H9 (cell line): ENCODE results near the gene GNG3. TPM values are rescaled to one million over a fixed set of nuclear protein-coding genes. Genes with fewer than 3 reads are reported as not detected.
A peak's percentile ranks its signal among the peaks of the same experiment; 100 is the strongest.

Experiments used
- DNase-seq: peaks from one replicate; pipeline ENCODE4 v3.0.0-alpha.2; 2017
- H2AFZ ChIP-seq: one replicate; pipeline ENCODE4 v1.6.1; 2013; ENCODE audit warnings: mild to moderate bottlenecking, low read length, control low read depth, moderate library complexity
- H2AK5ac ChIP-seq: 2 replicates; pipeline ENCODE4 v1.6.1; 2013; ENCODE audit warnings: low read length, control low read depth, mixed read lengths; ENCODE audit not compliant: insufficient read length
- H2BK120ac ChIP-seq: one replicate; pipeline ENCODE4 v1.6.1; 2013; ENCODE audit warnings: low read depth, mild to moderate bottlenecking, low read length, control low read depth, inconsistent platforms; ENCODE audit not compliant: poor library complexity, severe bottlenecking
- H2BK12ac ChIP-seq: 2 replicates; pipeline ENCODE4 v1.6.1; 2013; ENCODE audit warnings: low read length, control low read depth, mixed read lengths, low read depth; ENCODE audit not compliant: insufficient read length
- H2BK15ac ChIP-seq: 2 replicates; pipeline ENCODE4 v1.6.1; 2013; ENCODE audit warnings: low read depth, low read length, control low read depth
- H2BK20ac ChIP-seq: one replicate; pipeline ENCODE4 v1.6.1; 2013; ENCODE audit warnings: low read depth, mild to moderate bottlenecking, low read length, control low read depth, inconsistent platforms; ENCODE audit not compliant: poor library complexity, severe bottlenecking
- H2BK5ac ChIP-seq: 2 replicates; pipeline ENCODE4 v1.6.1; 2013; ENCODE audit warnings: low read length, control low read depth, mixed read lengths; ENCODE audit not compliant: insufficient read length
- H3K14ac ChIP-seq: 2 replicates; pipeline ENCODE4 v1.6.1; 2013; ENCODE audit warnings: low read length, control low read depth; ENCODE audit not compliant: insufficient read depth
- H3K18ac ChIP-seq: 2 replicates; pipeline ENCODE4 v1.6.1; 2013; ENCODE audit warnings: low read depth, mild to moderate bottlenecking, mixed read lengths, low read length, control low read depth; ENCODE audit not compliant: insufficient read length
- H3K23ac ChIP-seq: 2 replicates; pipeline ENCODE4 v1.6.1; 2013; ENCODE audit warnings: low read length, control low read depth, mixed read lengths, low read depth; ENCODE audit not compliant: insufficient read length
- H3K23me2 ChIP-seq: 2 replicates; pipeline ENCODE4 v1.6.1; 2013; ENCODE audit warnings: low read depth, mild to moderate bottlenecking, mixed read lengths, low read length, control low read depth; ENCODE audit not compliant: insufficient read length, poor library complexity, severe bottlenecking
- H3K27ac ChIP-seq: 2 replicates; pipeline ENCODE4 v1.5.1; 2013; ENCODE audit warnings: low read length, control low read depth, mixed read lengths, low read depth; ENCODE audit not compliant: insufficient read length
- H3K27me3 ChIP-seq: 2 replicates; pipeline ENCODE4 v1.6.1; 2013; ENCODE audit warnings: low read length, control low read depth, inconsistent platforms; ENCODE audit not compliant: insufficient read depth
- H3K4ac ChIP-seq: 2 replicates; pipeline ENCODE4 v1.6.1; 2013; ENCODE audit warnings: low read depth, mild to moderate bottlenecking, control low read depth, inconsistent platforms, low read length, moderate library complexity
- H3K4me1 ChIP-seq: 2 replicates; pipeline ENCODE4 v1.6.1; 2013; ENCODE audit warnings: low read length, control low read depth, inconsistent platforms; ENCODE audit not compliant: insufficient read depth
- H3K4me2 ChIP-seq: 2 replicates; pipeline ENCODE4 v1.6.1; 2013; ENCODE audit warnings: low read length, control low read depth, mixed read lengths; ENCODE audit not compliant: insufficient read length, insufficient read depth
- H3K56ac ChIP-seq: 2 replicates; pipeline ENCODE4 v1.6.1; 2013; ENCODE audit warnings: low read depth, mild to moderate bottlenecking, mixed read lengths, low read length, control low read depth; ENCODE audit not compliant: insufficient read length
- H3K79me1 ChIP-seq: 2 replicates; pipeline ENCODE4 v1.6.1; 2013; ENCODE audit warnings: low read depth, mild to moderate bottlenecking, moderate library complexity, low read length, control low read depth, inconsistent platforms; ENCODE audit not compliant: insufficient read depth, poor library complexity, severe bottlenecking
- H3K79me2 ChIP-seq: 2 replicates; pipeline ENCODE4 v1.6.1; 2013; ENCODE audit warnings: low read length, control low read depth, inconsistent platforms; ENCODE audit not compliant: insufficient read depth
- H3K9ac ChIP-seq: 2 replicates; pipeline ENCODE4 v1.6.1; 2013; ENCODE audit warnings: low read length, control low read depth, mixed read lengths; ENCODE audit not compliant: insufficient read length; ENCODE audit errors: extremely low read depth
- H3K9me3 ChIP-seq: one replicate; pipeline ENCODE4 v1.6.1; 2013; ENCODE audit warnings: low read depth, low read length, inconsistent platforms; ENCODE audit not compliant: control insufficient read depth
- H3T11ph ChIP-seq: one replicate; pipeline ENCODE4 v1.6.1; 2013; ENCODE audit warnings: mild to moderate bottlenecking, low read length, control low read depth, inconsistent platforms
- H4K20me1 ChIP-seq: one replicate; pipeline ENCODE4 v1.6.1; 2013; ENCODE audit not compliant: control insufficient read depth, insufficient read length, insufficient read depth
- H4K5ac ChIP-seq: 2 replicates; pipeline ENCODE4 v1.6.1; 2013; ENCODE audit warnings: low read depth, mild to moderate bottlenecking, mixed read lengths, low read length, control low read depth; ENCODE audit not compliant: insufficient read length
- H4K8ac ChIP-seq: replicated peaks from 2 replicates; pipeline ENCODE4 v1.6.1; 2013; ENCODE audit warnings: low read length, control low read depth, mixed read lengths, low read depth; ENCODE audit not compliant: insufficient read length
- H4K91ac ChIP-seq: 2 replicates; pipeline ENCODE4 v1.6.1; 2013; ENCODE audit warnings: low read depth, mild to moderate bottlenecking, moderate library complexity, mixed read lengths, low read length, control low read depth; ENCODE audit not compliant: insufficient read length
- H3K27ac Mint-ChIP-seq, 3 experiments: 2 replicates in 2 of 3; 3 replicates in 1 of 3; pipeline ENCODE4 v1.8.0; 2020 to 2021; ENCODE audit warnings: mixed read lengths in 3 of 3, mild to moderate bottlenecking in 1 of 3, moderate library complexity in 1 of 3
- H3K27me3 Mint-ChIP-seq: 2 replicates; pipeline ENCODE4 v1.8.0; 2021; ENCODE audit warnings: low read depth, mild to moderate bottlenecking, moderate library complexity, mixed read lengths
- H3K36me3 Mint-ChIP-seq, 3 experiments: 2 replicates in 2 of 3; 3 replicates in 1 of 3; pipeline ENCODE4 v1.8.0; 2020 to 2021; ENCODE audit warnings: low read depth in 3 of 3, mixed read lengths in 3 of 3; ENCODE audit not compliant: insufficient read depth in 1 of 3
- H3K4me1 Mint-ChIP-seq, 2 experiments: 2 replicates each; pipeline ENCODE4 v1.8.0; 2020; ENCODE audit warnings: mixed read lengths in 2 of 2
- H3K4me3 Mint-ChIP-seq, 2 experiments: 2 replicates in 1 of 2; 3 replicates in 1 of 2; pipeline ENCODE4 v1.8.0; 2020 to 2021; ENCODE audit warnings: mild to moderate bottlenecking in 2 of 2, mixed read lengths in 2 of 2, moderate library complexity in 1 of 2
- H3K9me3 Mint-ChIP-seq, 2 experiments: 2 replicates in 1 of 2; 3 replicates in 1 of 2; pipeline ENCODE4 v1.8.0; 2020; ENCODE audit warnings: mild to moderate bottlenecking in 2 of 2, mixed read lengths in 2 of 2, moderate library complexity in 1 of 2
- WGBS: extraction: QIAGEN DNeasy Blood & Tissue Kit; methylation state at CpG from one replicate; pipeline ENCODE4 v1.1.7; 2013; ENCODE audit warnings: missing lambda C conversion rate, low lambda C conversion rate, mixed read lengths; ENCODE audit not compliant: insufficient read length; ENCODE audit errors: extremely low coverage; 5-methylcytosine and 5-hydroxymethylcytosine counted together
- total RNA-seq: library from RNA; stranded (reverse); gene quantifications from 2 replicates; pipeline ENCODE4 v1.2.1, GENCODE V29; 2021
- TF ChIP-seq, protein P1 (sequence below): fragments of 200-600 bp; sonication (generic); conservative IDR thresholded peaks from 3 replicates; pipeline ENCODE4 v1.8.0; 2021; ENCODE audit warnings: antibody characterized with exemption, mild to moderate bottlenecking

The GNG3 gene
- total RNA-seq, 1 experiment from 2014 or later = 3.2 TPM

DNA sequence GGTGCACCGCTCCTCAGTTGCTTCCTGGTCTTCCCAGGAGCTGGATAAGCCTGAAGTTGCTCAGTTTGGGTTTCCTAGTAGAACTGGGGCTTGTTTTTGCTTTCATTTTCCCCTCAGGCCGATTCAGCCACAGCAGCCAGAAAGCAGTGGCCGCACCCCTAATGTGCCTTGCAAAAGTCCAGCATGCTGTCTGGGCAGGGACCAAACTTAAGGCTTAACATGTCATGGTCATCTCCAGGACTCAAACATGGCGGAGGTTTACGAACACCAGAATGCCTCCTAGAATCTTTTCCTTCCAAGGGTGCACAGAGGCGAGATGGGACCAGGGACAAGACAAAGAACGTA, 2.5 kb downstream of the GNG3 start:
- Mint-ChIP-seq H3K36me3 (peaks cover 23 to 50% (median 43%) of the 10 kb centered on the region in 3 experiments), H3K4me1 (peaks cover 47 to 56% of the 10 kb centered on the region in 2 experiments), H3K9me3 (no peaks in the 10 kb centered on the region; a peak in 1 of 5 replicates), H3K4me3 (peak overlapping the region; percentile 84 to 91), H3K27ac (peak overlapping the region; percentile 100), H3K27me3 (no peaks in the 10 kb centered on the region)
- Histone ChIP-seq H2AK5ac (no peak overlapping the region), H3K56ac (peak overlapping the region; percentile 7), H2BK120ac (peak overlapping the region; percentile 39), H2BK12ac (no peak overlapping the region), H3T11ph (no peak overlapping the region), H4K20me1 (no peaks in the 10 kb centered on the region), H3K4me1 (peaks cover 2% of the 10 kb centered on the region; the same call in 1 of the 2 replicates), H3K27me3 (no peaks in the 10 kb centered on the region), H2BK15ac (no peak overlapping the region), H3K9ac (peak overlapping the region; percentile 89), H3K14ac (peak overlapping the region; percentile 93; the same call in 1 of the 2 replicates), H4K5ac (peak overlapping the region; percentile 97), H3K18ac (peak overlapping the region; percentile 96), H2AFZ (no peak overlapping the region), H3K79me1 (no peaks in the 10 kb centered on the region), H2BK20ac (no peak overlapping the region), H3K23ac (no peak overlapping the region), H3K4ac (no peak overlapping the region), H3K79me2 (no peaks in the 10 kb centered on the region; the same call in 1 of the 2 replicates), H3K27ac (peak overlapping the region; percentile 92), H3K4me2 (peak overlapping the region; percentile 99), H4K8ac (no peak overlapping the region), H3K9me3 (no peaks in the 10 kb centered on the region), H2BK5ac (peak overlapping the region; percentile 92), H4K91ac (peak overlapping the region; percentile 10), H3K23me2 (peaks cover 28% of the 10 kb centered on the region)
- no peak for DNase-seq
- TF ChIP-seq, protein P1, sequence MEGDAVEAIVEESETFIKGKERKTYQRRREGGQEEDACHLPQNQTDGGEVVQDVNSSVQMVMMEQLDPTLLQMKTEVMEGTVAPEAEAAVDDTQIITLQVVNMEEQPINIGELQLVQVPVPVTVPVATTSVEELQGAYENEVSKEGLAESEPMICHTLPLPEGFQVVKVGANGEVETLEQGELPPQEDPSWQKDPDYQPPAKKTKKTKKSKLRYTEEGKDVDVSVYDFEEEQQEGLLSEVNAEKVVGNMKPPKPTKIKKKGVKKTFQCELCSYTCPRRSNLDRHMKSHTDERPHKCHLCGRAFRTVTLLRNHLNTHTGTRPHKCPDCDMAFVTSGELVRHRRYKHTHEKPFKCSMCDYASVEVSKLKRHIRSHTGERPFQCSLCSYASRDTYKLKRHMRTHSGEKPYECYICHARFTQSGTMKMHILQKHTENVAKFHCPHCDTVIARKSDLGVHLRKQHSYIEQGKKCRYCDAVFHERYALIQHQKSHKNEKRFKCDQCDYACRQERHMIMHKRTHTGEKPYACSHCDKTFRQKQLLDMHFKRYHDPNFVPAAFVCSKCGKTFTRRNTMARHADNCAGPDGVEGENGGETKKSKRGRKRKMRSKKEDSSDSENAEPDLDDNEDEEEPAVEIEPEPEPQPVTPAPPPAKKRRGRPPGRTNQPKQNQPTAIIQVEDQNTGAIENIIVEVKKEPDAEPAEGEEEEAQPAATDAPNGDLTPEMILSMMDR = no peak
- WGBS = no CpG with 5 or more reads among the region's 7 CpGs
